Brain microvascular endothelial cell (primary cell): ENCODE measurements around the gene RBM12.

ENCODE experiments used
- DNase-seq: peaks from one replicate; pipeline ENCODE4 v3.0.0-alpha.2; 2020
- H3K27ac ChIP-seq: fragments of 250-450 bp; sonication (Bioruptor Pico); 2 replicates; pipeline ENCODE4 v1.5.1; 2020; ENCODE audit warnings: mild to moderate bottlenecking, moderate library complexity
- H3K27me3 ChIP-seq: fragments of 250-450 bp; sonication (Bioruptor Pico); replicated peaks from 2 replicates; pipeline ENCODE4 v1.5.1; 2020; ENCODE audit warnings: mild to moderate bottlenecking
- H3K36me3 ChIP-seq: fragments of 250-450 bp; sonication (Bioruptor Pico); replicated peaks from 2 replicates; pipeline ENCODE4 v1.5.1; 2020; ENCODE audit warnings: mild to moderate bottlenecking
- H3K4me3 ChIP-seq: 2 replicates; pipeline ENCODE4 v1.5.1; 2011; ENCODE audit warnings: low read depth, mild to moderate bottlenecking, control low read depth, low read length, moderate library complexity
- CTCF ChIP-seq: IDR thresholded peaks from 2 replicates; pipeline ENCODE4 v1.5.1; 2011; ENCODE audit warnings: low read depth, mild to moderate bottlenecking, moderate library complexity, low read length, control low read depth, inconsistent platforms; ENCODE audit errors: missing control alignments
- in situ Hi-C: cut with HindIII; loops from 2 replicates; pipeline ENCODE4 v1.10.0; 2017; ENCODE audit warnings: low sequenced_read_pairs, low pct_ligation_motif_present

Gene RBM12

DNA sequence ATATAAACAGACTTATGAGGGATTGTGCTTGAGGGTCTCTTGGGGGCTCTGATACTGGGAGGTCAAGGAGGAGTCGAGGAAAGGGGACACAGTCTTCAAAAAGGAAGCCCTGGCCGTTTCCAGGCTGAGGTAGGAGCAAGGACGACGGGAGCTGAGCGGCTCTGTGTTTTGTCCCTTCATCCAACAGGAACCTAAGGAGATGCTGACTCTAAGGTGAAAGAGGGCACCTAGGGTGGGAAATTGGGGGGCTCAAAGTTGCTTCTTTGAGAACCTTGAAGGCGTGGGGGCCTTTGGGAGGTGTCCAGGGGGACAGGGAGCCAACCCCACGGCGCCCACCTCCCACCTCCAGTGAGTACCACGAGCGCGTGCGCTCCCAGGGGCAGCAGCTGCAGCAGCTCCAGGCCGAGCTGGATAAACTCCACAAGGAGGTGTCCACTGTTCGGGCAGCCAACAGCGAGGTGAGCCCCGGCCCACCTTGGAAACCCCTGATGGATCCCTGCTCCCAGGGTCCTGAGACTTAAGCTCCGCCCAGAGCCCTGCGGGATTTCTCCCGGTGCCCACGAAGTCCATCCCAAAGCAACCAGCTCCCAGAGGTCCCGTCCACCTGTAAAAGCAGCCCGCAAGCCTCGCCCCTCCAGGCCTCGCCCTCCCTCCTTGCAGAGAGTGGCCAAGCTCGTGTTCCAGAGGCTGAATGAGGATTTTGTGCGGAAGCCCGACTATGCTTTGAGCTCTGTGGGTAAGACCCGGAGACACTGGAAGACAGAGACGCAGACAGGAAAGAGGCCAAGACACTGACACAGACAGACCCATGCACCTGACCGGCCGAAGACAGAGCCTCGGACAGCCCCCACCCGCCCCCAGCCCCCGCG lies 46.2 kb downstream of the RBM12 start:
- Histone ChIP-seq H3K4me3 (peak overlapping the region; percentile 61), H3K27ac (no peak overlapping the region), H3K27me3 (no peaks in the 10 kb centered on the region), H3K36me3 (peaks cover 5% of the 10 kb centered on the region)
- DNase-seq = peak; percentile 26
- TF ChIP-seq CTCF = no peak
- in situ Hi-C loops = no loop called here

- DNase-seq = peak; percentile 48
- TF ChIP-seq CTCF = peak; percentile 61
- Histone ChIP-seq H3K27ac (peak overlapping the region; percentile 86), H3K36me3 (peaks cover 5% of the 10 kb centered on the region), H3K4me3 (peak overlapping the region; percentile 61), H3K27me3 (no peaks in the 10 kb centered on the region)
- in situ Hi-C loops = no loop called here
These were observed 47.1 kb downstream of the RBM12 start for GRCh38 chr20:35617397-35618262.

GRCh38 chr20:35616465-35617396 lies 48.0 kb downstream of the RBM12 start:
- H3K27me3 ChIP-seq = no peaks in the 10 kb centered on the region
- H3K36me3 ChIP-seq = peaks cover 3% of the 10 kb centered on the region
- DNase-seq = peak; percentile 86
- in situ Hi-C loops = no loop called here
- no peak for TF ChIP-seq CTCF
- peak overlapping the region; percentile 61 for H3K4me3 ChIP-seq
- peak overlapping the region; percentile 86 for H3K27ac ChIP-seq

- H3K4me3 ChIP-seq = peak within 1 kb of the TSS; percentile 61
- no peaks in the 10 kb centered on the region for H3K27me3 ChIP-seq
- no peak for TF ChIP-seq CTCF
- peak within 1 kb of the TSS; percentile 86 for H3K27ac ChIP-seq
- in situ Hi-C loops = no loop called here
- H3K36me3 ChIP-seq = no peaks in the 10 kb centered on the region
- DNase-seq = peak; percentile 100
These were observed 48.8 kb downstream of the RBM12 start, which contains the start of gene SPAG4 for GRCh38 chr20:35615667-35616464. Gene SPAG4 (plus strand): TSS chr20:35615829. CDS start chr20:35616004, 175 bp downstream.
